ENCODE measurements around the gene GTF2H4. TPM values are rescaled to one million over a fixed set of nuclear protein-coding genes. Genes with fewer than 3 reads are reported as not detected.

Gene GTF2H4
- total and polyA plus RNA-seq, 2 of the 8 experiments (the other 6 are each of a cell fraction or from before 2014, with no cell fraction given) = 42.3 to 53.4 TPM

DNA sequence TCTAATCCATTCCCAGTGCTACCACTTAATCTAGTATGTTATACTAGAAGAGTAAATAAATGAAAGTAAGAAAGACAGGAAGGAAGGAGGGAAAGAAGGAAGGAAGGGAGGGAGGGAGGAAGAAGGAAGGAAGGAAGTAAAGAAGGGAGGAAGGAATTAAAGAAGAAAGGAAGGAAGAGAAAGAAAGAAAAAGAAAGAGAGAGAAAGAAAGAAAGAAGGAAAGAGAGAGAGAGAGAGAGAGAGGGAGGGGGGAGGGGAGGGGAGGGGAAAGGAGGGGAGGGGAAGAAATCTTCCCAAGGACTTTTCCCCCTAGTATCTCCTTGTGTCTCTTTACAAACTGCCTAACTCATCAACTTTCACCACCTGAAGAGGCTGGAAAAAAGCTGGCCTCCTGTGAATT, 54.7 kb downstream of the GTF2H4 start (continued):
- TF ChIP-seq, protein P1, sequence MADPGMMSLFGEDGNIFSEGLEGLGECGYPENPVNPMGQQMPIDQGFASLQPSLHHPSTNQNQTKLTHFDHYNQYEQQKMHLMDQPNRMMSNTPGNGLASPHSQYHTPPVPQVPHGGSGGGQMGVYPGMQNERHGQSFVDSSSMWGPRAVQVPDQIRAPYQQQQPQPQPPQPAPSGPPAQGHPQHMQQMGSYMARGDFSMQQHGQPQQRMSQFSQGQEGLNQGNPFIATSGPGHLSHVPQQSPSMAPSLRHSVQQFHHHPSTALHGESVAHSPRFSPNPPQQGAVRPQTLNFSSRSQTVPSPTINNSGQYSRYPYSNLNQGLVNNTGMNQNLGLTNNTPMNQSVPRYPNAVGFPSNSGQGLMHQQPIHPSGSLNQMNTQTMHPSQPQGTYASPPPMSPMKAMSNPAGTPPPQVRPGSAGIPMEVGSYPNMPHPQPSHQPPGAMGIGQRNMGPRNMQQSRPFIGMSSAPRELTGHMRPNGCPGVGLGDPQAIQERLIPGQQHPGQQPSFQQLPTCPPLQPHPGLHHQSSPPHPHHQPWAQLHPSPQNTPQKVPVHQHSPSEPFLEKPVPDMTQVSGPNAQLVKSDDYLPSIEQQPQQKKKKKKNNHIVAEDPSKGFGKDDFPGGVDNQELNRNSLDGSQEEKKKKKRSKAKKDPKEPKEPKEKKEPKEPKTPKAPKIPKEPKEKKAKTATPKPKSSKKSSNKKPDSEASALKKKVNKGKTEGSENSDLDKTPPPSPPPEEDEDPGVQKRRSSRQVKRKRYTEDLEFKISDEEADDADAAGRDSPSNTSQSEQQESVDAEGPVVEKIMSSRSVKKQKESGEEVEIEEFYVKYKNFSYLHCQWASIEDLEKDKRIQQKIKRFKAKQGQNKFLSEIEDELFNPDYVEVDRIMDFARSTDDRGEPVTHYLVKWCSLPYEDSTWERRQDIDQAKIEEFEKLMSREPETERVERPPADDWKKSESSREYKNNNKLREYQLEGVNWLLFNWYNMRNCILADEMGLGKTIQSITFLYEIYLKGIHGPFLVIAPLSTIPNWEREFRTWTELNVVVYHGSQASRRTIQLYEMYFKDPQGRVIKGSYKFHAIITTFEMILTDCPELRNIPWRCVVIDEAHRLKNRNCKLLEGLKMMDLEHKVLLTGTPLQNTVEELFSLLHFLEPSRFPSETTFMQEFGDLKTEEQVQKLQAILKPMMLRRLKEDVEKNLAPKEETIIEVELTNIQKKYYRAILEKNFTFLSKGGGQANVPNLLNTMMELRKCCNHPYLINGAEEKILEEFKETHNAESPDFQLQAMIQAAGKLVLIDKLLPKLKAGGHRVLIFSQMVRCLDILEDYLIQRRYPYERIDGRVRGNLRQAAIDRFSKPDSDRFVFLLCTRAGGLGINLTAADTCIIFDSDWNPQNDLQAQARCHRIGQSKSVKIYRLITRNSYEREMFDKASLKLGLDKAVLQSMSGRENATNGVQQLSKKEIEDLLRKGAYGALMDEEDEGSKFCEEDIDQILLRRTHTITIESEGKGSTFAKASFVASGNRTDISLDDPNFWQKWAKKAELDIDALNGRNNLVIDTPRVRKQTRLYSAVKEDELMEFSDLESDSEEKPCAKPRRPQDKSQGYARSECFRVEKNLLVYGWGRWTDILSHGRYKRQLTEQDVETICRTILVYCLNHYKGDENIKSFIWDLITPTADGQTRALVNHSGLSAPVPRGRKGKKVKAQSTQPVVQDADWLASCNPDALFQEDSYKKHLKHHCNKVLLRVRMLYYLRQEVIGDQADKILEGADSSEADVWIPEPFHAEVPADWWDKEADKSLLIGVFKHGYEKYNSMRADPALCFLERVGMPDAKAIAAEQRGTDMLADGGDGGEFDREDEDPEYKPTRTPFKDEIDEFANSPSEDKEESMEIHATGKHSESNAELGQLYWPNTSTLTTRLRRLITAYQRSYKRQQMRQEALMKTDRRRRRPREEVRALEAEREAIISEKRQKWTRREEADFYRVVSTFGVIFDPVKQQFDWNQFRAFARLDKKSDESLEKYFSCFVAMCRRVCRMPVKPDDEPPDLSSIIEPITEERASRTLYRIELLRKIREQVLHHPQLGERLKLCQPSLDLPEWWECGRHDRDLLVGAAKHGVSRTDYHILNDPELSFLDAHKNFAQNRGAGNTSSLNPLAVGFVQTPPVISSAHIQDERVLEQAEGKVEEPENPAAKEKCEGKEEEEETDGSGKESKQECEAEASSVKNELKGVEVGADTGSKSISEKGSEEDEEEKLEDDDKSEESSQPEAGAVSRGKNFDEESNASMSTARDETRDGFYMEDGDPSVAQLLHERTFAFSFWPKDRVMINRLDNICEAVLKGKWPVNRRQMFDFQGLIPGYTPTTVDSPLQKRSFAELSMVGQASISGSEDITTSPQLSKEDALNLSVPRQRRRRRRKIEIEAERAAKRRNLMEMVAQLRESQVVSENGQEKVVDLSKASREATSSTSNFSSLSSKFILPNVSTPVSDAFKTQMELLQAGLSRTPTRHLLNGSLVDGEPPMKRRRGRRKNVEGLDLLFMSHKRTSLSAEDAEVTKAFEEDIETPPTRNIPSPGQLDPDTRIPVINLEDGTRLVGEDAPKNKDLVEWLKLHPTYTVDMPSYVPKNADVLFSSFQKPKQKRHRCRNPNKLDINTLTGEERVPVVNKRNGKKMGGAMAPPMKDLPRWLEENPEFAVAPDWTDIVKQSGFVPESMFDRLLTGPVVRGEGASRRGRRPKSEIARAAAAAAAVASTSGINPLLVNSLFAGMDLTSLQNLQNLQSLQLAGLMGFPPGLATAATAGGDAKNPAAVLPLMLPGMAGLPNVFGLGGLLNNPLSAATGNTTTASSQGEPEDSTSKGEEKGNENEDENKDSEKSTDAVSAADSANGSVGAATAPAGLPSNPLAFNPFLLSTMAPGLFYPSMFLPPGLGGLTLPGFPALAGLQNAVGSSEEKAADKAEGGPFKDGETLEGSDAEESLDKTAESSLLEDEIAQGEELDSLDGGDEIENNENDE (IDR thresholded peaks at IDR 0.05; ENCODE audit: insufficient replicate concordance, low read length) = no peak

Measured in H1 (cell line).